Measurements from ENCODE around the gene HUNK.

DNA sequence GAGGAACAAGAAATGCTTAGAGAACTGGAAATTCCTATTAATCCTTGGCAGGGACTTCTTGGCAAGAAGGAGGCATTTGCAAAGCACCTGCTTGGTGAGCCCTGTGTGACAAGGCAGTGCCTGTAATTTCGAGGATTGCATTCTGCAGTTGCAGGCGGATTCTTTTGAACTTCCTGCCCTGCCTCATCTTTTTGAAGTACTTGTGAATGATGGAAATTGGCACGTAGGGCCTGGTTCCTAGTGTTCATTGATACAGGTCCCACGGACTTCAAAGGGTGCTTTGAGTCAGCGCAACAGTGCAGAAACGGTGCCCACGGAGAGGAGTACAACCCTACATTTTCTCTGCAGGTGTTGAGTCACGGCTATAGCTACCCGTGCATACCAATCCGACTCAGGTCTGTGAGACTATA is 6.4 kb downstream of the HUNK start:
- TF ChIP-seq, protein P1, sequence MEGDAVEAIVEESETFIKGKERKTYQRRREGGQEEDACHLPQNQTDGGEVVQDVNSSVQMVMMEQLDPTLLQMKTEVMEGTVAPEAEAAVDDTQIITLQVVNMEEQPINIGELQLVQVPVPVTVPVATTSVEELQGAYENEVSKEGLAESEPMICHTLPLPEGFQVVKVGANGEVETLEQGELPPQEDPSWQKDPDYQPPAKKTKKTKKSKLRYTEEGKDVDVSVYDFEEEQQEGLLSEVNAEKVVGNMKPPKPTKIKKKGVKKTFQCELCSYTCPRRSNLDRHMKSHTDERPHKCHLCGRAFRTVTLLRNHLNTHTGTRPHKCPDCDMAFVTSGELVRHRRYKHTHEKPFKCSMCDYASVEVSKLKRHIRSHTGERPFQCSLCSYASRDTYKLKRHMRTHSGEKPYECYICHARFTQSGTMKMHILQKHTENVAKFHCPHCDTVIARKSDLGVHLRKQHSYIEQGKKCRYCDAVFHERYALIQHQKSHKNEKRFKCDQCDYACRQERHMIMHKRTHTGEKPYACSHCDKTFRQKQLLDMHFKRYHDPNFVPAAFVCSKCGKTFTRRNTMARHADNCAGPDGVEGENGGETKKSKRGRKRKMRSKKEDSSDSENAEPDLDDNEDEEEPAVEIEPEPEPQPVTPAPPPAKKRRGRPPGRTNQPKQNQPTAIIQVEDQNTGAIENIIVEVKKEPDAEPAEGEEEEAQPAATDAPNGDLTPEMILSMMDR (IDR thresholded peaks at IDR 0.05; ENCODE audit: poor library complexity), result no peak
- TF ChIP-seq EZH2 (IDR thresholded peaks at IDR 0.05; ENCODE audit: borderline replicate concordance), result no peak
- no peak for TF ChIP-seq EZH2phosphoT487 (IDR thresholded peaks at IDR 0.05; ENCODE audit: low read depth, severe bottlenecking, unreplicated experiment)
